Measurements from ENCODE around the gene TMEM44.

- TF ChIP-seq YY1 (IDR thresholded peaks at IDR 0.05; ENCODE audit: insufficient read depth, insufficient read length): no peak
- no peak for TF ChIP-seq ZNF274 (IDR thresholded peaks at IDR 0.05; ENCODE audit: low read depth, low read length)
- no peak for TF ChIP-seq SUZ12 (IDR thresholded peaks at IDR 0.05; ENCODE audit: extremely low read depth, insufficient read depth, insufficient read length)
These were observed 902 bp downstream of the TMEM44 start for GRCh38 chr3:194632226-194632808.
